PC-9 (cell line): ENCODE data around the gene SSR3. TPM values are rescaled to one million over a fixed set of nuclear protein-coding genes. Genes with fewer than 3 reads are reported as not detected.

ENCODE experiments used
- BruUV-seq: library from RNA; stranded (reverse); fragments of 400-500 nt; replicated peaks from 2 replicates; lab custom pipeline; 2021; lab: Mats Ljungman, UMichigan
- CTCF ChIA-PET: fragments of 300-600 bp; sonication (Branson Sonifier 250); formaldehyde crosslinking; loops from one replicate; lab custom pipeline; 2022; ENCODE audit warnings: antibody characterized with exemption; lab: Charles Lee
- POLR2A ChIA-PET: fragments of 300-600 bp; sonication (Branson Sonifier 250); formaldehyde crosslinking; loops from one replicate; lab custom pipeline; 2022; ENCODE audit warnings: antibody characterized with exemption; ENCODE audit not compliant: unreplicated experiment; lab: Charles Lee
- DNase-seq, 2 experiments: peaks; one replicate each; pipeline versions ENCODE4 v3.0.0 to v3.0.0-alpha.2; 2015 to 2022; ENCODE audit warnings: mixed read lengths in 1 of 2
- H2AFZ ChIP-seq: fragments of 200-600 bp; sonication (generic); 2 replicates; pipeline ENCODE4 v1.8.1; 2017; ENCODE audit warnings: antibody characterized with exemption
- H3F3A ChIP-seq: fragments of 200-600 bp; sonication (generic); 2 replicates; pipeline ENCODE4 v1.8.1; 2017; ENCODE audit warnings: antibody characterized with exemption, mild to moderate bottlenecking, low read depth; ENCODE audit not compliant: insufficient read depth
- H3K27ac ChIP-seq: fragments of 200-600 bp; sonication (generic); 2 replicates; pipeline ENCODE4 v1.6.1; 2016; ENCODE audit warnings: mixed run types
- H3K27me3 ChIP-seq: fragments of 200-600 bp; sonication (generic); 2 replicates; pipeline ENCODE4 v1.6.1; 2016; ENCODE audit warnings: low read depth, mixed run types; ENCODE audit not compliant: insufficient read depth
- H3K36me3 ChIP-seq: fragments of 200-600 bp; sonication (generic); 2 replicates; pipeline ENCODE4 v1.6.1; 2016; ENCODE audit warnings: low read depth, mixed run types
- H3K4me1 ChIP-seq: fragments of 200-600 bp; sonication (generic); replicated peaks from 2 replicates; pipeline ENCODE4 v1.6.1; 2016; ENCODE audit warnings: mixed run types; ENCODE audit not compliant: insufficient read depth
- H3K4me2 ChIP-seq: fragments of 200-600 bp; sonication (generic); 2 replicates; pipeline ENCODE4 v1.6.1; 2017; ENCODE audit warnings: mixed run types
- H3K4me3 ChIP-seq: fragments of 200-600 bp; sonication (generic); 2 replicates; pipeline ENCODE4 v1.6.1; 2016; ENCODE audit warnings: mixed run types
- H3K79me2 ChIP-seq: fragments of 200-600 bp; sonication (generic); 2 replicates; pipeline ENCODE4 v1.6.1; 2017; ENCODE audit warnings: low read depth, mixed run types
- H3K9me2 ChIP-seq: fragments of 200-600 bp; sonication (generic); 2 replicates; pipeline ENCODE4 v1.8.1; 2017; ENCODE audit warnings: mild to moderate bottlenecking; ENCODE audit not compliant: insufficient read depth
- H3K9me3 ChIP-seq: fragments of 200-600 bp; sonication (generic); 2 replicates; pipeline ENCODE4 v1.8.1; 2016; ENCODE audit warnings: low read depth; ENCODE audit not compliant: insufficient read depth
- H4K20me1 ChIP-seq: fragments of 200-600 bp; sonication (generic); 2 replicates; pipeline ENCODE4 v1.8.1; 2017; ENCODE audit not compliant: insufficient read depth
- CTCF ChIP-seq: fragments of 200-600 bp; sonication (generic); conservative IDR thresholded peaks from 2 replicates; pipeline ENCODE4 v1.6.1; 2017; ENCODE audit warnings: mixed run types, antibody characterized with exemption, mild to moderate bottlenecking, moderate library complexity
- EZH2 ChIP-seq: fragments of 200-600 bp; sonication (generic); IDR thresholded peaks from 2 replicates; pipeline ENCODE4 v1.8.0; 2017; ENCODE audit warnings: antibody characterized with exemption, low read depth
- intact Hi-C: fragments of 100-400 bp; cut with micrococcal nuclease; formaldehyde crosslinking; loops from one replicate; pipeline ENCODE4 v1.10.0; 2022; ENCODE audit not compliant: unreplicated experiment
- total RNA-seq: library from RNA; stranded (reverse); gene quantifications from 2 replicates; pipeline ENCODE4 v1.2.3, GENCODE V29; 2021

Gene SSR3
- total RNA-seq, 1 experiment from 2014 or later = 152 TPM

- no peak overlapping the region for H2AFZ ChIP-seq
- H3K4me1 ChIP-seq = no peaks in the 10 kb centered on the region
- H3K4me3 ChIP-seq = no peak overlapping the region
- no peak overlapping the region for H3K27ac ChIP-seq
- intact Hi-C loops = no loop called here
- POLR2A ChIA-PET = no interaction called here
- no TSS peak for BruUV-seq
- H3K27me3 ChIP-seq = no peaks in the 10 kb centered on the region
- TF ChIP-seq CTCF = no peak
- TF ChIP-seq EZH2 = no peak
- H4K20me1 ChIP-seq = no peaks in the 10 kb centered on the region
- H3K36me3 ChIP-seq = no peaks in the 10 kb centered on the region
- no peak overlapping the region for H3K4me2 ChIP-seq
- no peak for DNase-seq
- CTCF ChIA-PET = no interaction called here
- no peaks in the 10 kb centered on the region for H3K9me2 ChIP-seq
- H3K79me2 ChIP-seq = no peaks in the 10 kb centered on the region
- no peaks in the 10 kb centered on the region for H3K9me3 ChIP-seq
- H3F3A ChIP-seq = 0 out of 2 replicates have a peak, but pooled peaks cover 6% of the 10 kb centered on the region
Observed at GRCh38 chr3:156527060-156527459, 27.9 kb downstream of the SSR3 start.

GRCh38 chr3:156525808-156526207 lies 29.1 kb downstream of the SSR3 start:
- 0 out of 2 replicates have a peak, but pooled peaks cover 6% of the 10 kb centered on the region for H3F3A ChIP-seq
- no peak overlapping the region for H3K4me2 ChIP-seq
- no peaks in the 10 kb centered on the region for H3K9me3 ChIP-seq
- BruUV-seq = no TSS peak
- TF ChIP-seq CTCF (no peak), EZH2 (no peak)
- no peaks in the 10 kb centered on the region for H3K9me2 ChIP-seq
- POLR2A ChIA-PET = no interaction called here
- H4K20me1 ChIP-seq = no peaks in the 10 kb centered on the region
- H3K79me2 ChIP-seq = no peaks in the 10 kb centered on the region
- no peaks in the 10 kb centered on the region for H3K36me3 ChIP-seq
- H3K4me3 ChIP-seq = no peak overlapping the region
- no peaks in the 10 kb centered on the region for H3K27me3 ChIP-seq
- intact Hi-C loops = no loop called here
- H2AFZ ChIP-seq = no peak overlapping the region
- CTCF ChIA-PET = no interaction called here
- no peak for DNase-seq
- no peaks in the 10 kb centered on the region for H3K4me1 ChIP-seq
- H3K27ac ChIP-seq = no peak overlapping the region

- TF ChIP-seq CTCF (no peak), EZH2 (no peak)
- ChIA-PET CTCF (interaction anchor here (0.7 kb wide), 1 partner anchor 71 kb away, joined by 4 read pairs; no protein-coding TSS in a partner anchor), POLR2A (no interaction called here)
- H3F3A ChIP-seq = 0 out of 2 replicates have a peak, but pooled peaks cover 6% of the 10 kb centered on the region
- no peaks in the 10 kb centered on the region for H4K20me1 ChIP-seq
- H3K27me3 ChIP-seq = no peaks in the 10 kb centered on the region
- no peak overlapping the region for H3K4me3 ChIP-seq
- H3K36me3 ChIP-seq = no peaks in the 10 kb centered on the region
- DNase-seq = no peak
- H2AFZ ChIP-seq = no peak overlapping the region
- no TSS peak for BruUV-seq
- H3K27ac ChIP-seq = no peak overlapping the region
- H3K79me2 ChIP-seq = no peaks in the 10 kb centered on the region
- H3K4me1 ChIP-seq = no peaks in the 10 kb centered on the region
- H3K4me2 ChIP-seq = no peak overlapping the region
- intact Hi-C loops = no loop called here
- no peaks in the 10 kb centered on the region for H3K9me3 ChIP-seq
- H3K9me2 ChIP-seq = no peaks in the 10 kb centered on the region
Observed at GRCh38 chr3:156522673-156523072, 32.2 kb downstream of the SSR3 start.
